Kidney epithelial cell (primary cell): ENCODE results near the gene PRPF18. TPM values are rescaled to one million over a fixed set of nuclear protein-coding genes. Genes with fewer than 3 reads are reported as not detected.

ENCODE experiments used
- DNase-seq: peaks from one replicate; pipeline ENCODE4 v3.0.0-alpha.2; 2010; ENCODE audit warnings: low read depth
- H3K27me3 ChIP-seq: 2 replicates; pipeline ENCODE4 v1.6.0; 2011; ENCODE audit warnings: low read length; ENCODE audit not compliant: control insufficient read depth, insufficient read depth
- H3K36me3 ChIP-seq: 2 replicates; pipeline ENCODE4 v1.5.1; 2011; ENCODE audit warnings: low read length; ENCODE audit not compliant: control insufficient read depth, insufficient read depth
- H3K4me3 ChIP-seq: 2 replicates; pipeline ENCODE4 v1.5.1; 2011; ENCODE audit warnings: low read depth, mild to moderate bottlenecking, control low read depth, low read length
- total RNA-seq: library from RNA; depleted of rRNA; stranded (reverse); fragments of >200 nt; gene quantifications from 2 replicates; pipeline ENCODE4 v1.2.3, GENCODE V29; 2015
- TF ChIP-seq, protein P1 (sequence below): IDR thresholded peaks from 2 replicates; pipeline ENCODE4 v1.5.1; 2011; ENCODE audit warnings: mild to moderate bottlenecking, moderate library complexity, low read length, control low read depth, inconsistent platforms; ENCODE audit not compliant: insufficient read depth, poor library complexity, severe bottlenecking

The PRPF18 gene
- total RNA-seq, 1 donor from 2014 or later, result 29.4 TPM

- DNase-seq, result no peak
- TF ChIP-seq, protein P1, sequence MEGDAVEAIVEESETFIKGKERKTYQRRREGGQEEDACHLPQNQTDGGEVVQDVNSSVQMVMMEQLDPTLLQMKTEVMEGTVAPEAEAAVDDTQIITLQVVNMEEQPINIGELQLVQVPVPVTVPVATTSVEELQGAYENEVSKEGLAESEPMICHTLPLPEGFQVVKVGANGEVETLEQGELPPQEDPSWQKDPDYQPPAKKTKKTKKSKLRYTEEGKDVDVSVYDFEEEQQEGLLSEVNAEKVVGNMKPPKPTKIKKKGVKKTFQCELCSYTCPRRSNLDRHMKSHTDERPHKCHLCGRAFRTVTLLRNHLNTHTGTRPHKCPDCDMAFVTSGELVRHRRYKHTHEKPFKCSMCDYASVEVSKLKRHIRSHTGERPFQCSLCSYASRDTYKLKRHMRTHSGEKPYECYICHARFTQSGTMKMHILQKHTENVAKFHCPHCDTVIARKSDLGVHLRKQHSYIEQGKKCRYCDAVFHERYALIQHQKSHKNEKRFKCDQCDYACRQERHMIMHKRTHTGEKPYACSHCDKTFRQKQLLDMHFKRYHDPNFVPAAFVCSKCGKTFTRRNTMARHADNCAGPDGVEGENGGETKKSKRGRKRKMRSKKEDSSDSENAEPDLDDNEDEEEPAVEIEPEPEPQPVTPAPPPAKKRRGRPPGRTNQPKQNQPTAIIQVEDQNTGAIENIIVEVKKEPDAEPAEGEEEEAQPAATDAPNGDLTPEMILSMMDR, result no peak
- Histone ChIP-seq H3K27me3 (no peaks in the 10 kb centered on the region), H3K4me3 (no peak overlapping the region), H3K36me3 (peaks cover 6% of the 10 kb centered on the region)
These were observed 72.3 kb downstream of the PRPF18 start for GRCh38 chr10:13658871-13659685.

DNA sequence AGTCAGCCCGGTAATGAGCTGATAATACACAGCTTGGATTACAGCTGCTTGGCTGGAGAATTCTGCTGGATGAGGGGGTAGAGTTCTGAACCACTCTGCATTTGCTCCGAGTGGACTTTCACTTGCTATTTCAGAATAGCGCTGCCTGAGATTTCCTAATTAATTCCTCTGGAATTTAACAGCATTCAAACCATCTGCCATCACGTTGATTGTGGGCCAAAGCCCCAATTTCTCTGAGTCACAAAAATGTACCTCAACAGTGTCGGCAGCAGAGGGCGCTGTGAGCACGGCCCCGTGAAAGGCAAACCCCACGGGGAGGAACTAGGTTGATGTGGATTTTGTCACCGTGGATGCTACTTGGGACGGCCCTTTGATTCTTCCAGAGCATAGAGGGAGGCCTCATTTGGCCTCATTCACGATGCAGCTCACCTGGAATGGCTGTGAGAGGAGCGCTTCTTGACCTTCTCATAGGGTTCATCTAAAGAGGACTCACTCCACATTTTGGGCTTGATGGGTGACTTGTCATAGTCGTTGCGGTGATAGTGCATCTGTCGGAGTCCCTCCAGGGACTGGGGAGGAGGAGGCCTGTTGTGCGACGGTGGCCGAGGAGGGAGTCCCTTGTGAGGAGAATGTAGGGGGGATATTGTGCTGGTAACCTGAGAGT lies 73.3 kb downstream of the PRPF18 start:
- Histone ChIP-seq H3K36me3 (peaks cover 6% of the 10 kb centered on the region), H3K27me3 (no peaks in the 10 kb centered on the region), H3K4me3 (no peak overlapping the region)
- DNase-seq, result no peak
- TF ChIP-seq, protein P1, result peak; percentile 89

DNA sequence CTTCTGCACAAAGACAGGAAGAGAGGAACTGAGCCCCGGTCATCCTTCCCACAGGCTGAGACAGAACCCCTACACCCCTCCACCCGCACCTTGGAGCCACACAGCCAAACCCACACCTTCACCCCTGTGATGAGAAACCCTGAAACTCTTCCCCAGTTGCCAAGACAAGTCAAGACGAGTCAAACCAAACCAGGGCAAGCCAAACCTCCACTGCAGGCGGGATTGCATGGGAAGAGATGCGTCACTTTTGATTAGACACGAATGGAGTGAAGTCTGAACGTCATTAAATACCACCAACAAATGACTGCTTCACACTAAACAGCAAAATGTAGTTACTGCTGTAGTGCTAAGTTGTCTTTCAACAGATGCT lies 73.8 kb downstream of the PRPF18 start:
- no peak for DNase-seq
- Histone ChIP-seq H3K36me3 (peaks cover 7% of the 10 kb centered on the region), H3K27me3 (no peaks in the 10 kb centered on the region), H3K4me3 (no peak overlapping the region)
- TF ChIP-seq, protein P1, result no peak

- Histone ChIP-seq H3K27me3 (no peaks in the 10 kb centered on the region), H3K36me3 (peaks cover 8% of the 10 kb centered on the region), H3K4me3 (no peak overlapping the region)
- TF ChIP-seq, protein P1, result no peak
- DNase-seq, result no peak
These were observed 74.5 kb downstream of the PRPF18 start for GRCh38 chr10:13661256-13661655.

- no peak for DNase-seq
- TF ChIP-seq, protein P1, result no peak
- peaks cover 4% of the 10 kb centered on the region for H3K36me3 ChIP-seq
- H3K27me3 ChIP-seq, result no peaks in the 10 kb centered on the region
- H3K4me3 ChIP-seq, result no peak overlapping the region
These were observed 78.9 kb downstream of the PRPF18 start for GRCh38 chr10:13665516-13666262.
